Activated T-cell treated with anti-CD3 and anti-CD28 coated beads, Interleukin-2, amount 50 U/mL, for 72 hours (primary cell): ENCODE measurements around the gene APC. TPM values are rescaled to one million over a fixed set of nuclear protein-coding genes. Genes with fewer than 3 reads are reported as not detected.
"Not testable (repeated sequence)": the region's sequence is repeated elsewhere in the genome, so short reads cannot be mapped to it uniquely, and the experiment has no call there.

Experiments
- ATAC-seq, 2 donors: fragments of 150-1000 bp; cut with Tn5 transposase; replicated peaks in 1 of 2; 2 replicates each; pipeline ENCODE4 v1.10.0; 2021; ENCODE audit warnings: moderate library complexity in 2 of 2, mild to moderate bottlenecking in 1 of 2
- DNase-seq, 2 donors: peaks; one replicate each; pipeline ENCODE4 v3.0.0; 2021 to 2022; ENCODE audit warnings: mixed read lengths in 1 of 2
- H3K27ac Mint-ChIP-seq: one replicate; pipeline ENCODE4 v1.8.0; 2022; ENCODE audit warnings: mild to moderate bottlenecking, moderate library complexity, mixed read lengths
- H3K27me3 Mint-ChIP-seq: one replicate; pipeline ENCODE4 v1.8.0; 2022; ENCODE audit warnings: low read depth, mixed read lengths
- H3K36me3 Mint-ChIP-seq, 2 donors: one replicate each; pipeline ENCODE4 v1.8.0; 2022; ENCODE audit warnings: mixed read lengths in 2 of 2, mild to moderate bottlenecking in 1 of 2; ENCODE audit not compliant: insufficient read depth in 2 of 2
- H3K4me1 Mint-ChIP-seq: one replicate; pipeline ENCODE4 v1.8.0; 2022; ENCODE audit warnings: low read depth, mixed read lengths
- H3K4me3 Mint-ChIP-seq, 2 donors: one replicate each; pipeline ENCODE4 v1.8.0; 2022; ENCODE audit warnings: mild to moderate bottlenecking in 2 of 2, mixed read lengths in 2 of 2, moderate library complexity in 2 of 2
- H3K9me3 Mint-ChIP-seq, 2 donors: one replicate each; pipeline ENCODE4 v1.8.0; 2022; ENCODE audit warnings: mixed read lengths in 2 of 2
- total RNA-seq, 2 donors: library from RNA; stranded (reverse); gene quantifications; one replicate each; pipeline ENCODE4 v1.2.3, GENCODE V29; 2022

Gene APC
- total RNA-seq, 2 donors from 2014 or later = 22.0 to 22.7 TPM

- H3K4me1 Mint-ChIP-seq = peaks cover 51% of the 10 kb centered on the region
These were observed 31.2 kb upstream of the APC start for GRCh38 chr5:112706446-112707016.

DNA sequence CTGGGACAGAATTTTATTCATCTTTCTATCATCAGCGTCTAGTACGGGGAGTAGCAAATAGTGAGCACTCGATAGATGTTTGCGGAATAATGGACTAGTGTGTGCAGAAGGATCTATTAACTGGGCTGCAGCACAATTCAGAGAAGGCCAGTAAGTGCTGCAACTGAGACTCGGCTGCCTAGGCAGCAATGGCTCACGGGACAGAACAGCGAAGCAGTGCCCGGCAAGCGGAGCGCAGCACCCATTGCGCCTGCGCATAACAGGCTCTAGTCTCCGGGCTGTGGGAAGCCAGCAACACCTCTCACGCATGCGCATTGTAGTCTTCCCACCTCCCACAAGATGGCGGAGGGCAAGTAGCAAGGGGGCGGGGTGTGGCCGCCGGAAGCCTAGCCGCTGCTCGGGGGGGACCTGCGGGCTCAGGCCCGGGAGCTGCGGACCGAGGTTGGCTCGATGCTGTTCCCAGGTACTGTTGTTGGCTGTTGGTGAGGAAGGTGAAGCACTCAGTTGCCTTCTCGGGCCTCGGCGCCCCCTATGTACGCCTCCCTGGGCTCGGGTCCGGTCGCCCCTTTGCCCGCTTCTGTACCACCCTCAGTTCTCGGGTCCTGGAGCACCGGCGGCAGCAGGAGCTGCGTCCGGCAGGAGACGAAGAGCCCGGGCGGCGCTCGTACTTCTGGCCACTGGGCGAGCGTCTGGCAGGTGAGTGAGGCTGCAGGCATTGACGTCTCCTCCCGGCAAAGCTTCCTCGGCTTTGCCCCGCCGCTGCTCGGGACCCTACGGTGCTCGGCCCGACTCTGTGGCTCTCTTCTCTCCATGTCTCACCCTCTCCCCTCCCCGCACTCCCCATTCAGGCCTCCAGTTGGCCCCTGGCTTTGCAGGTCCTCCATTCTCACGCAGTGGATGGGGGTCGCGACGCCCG is 30.2 kb upstream of the APC start:
- Mint-ChIP-seq H3K4me1 (peaks cover 60% of the 10 kb centered on the region), H3K36me3 (peaks cover 0 to 4% of the 10 kb centered on the region in 2 donors)

More at GRCh38 chr5:112706446-112707016, 31.2 kb upstream of the APC start:
- Mint-ChIP-seq H3K4me3 (peak overlapping the region; percentile 94), H3K27ac (peak overlapping the region; percentile 92), H3K36me3 (peaks cover 0 to 4% of the 10 kb centered on the region in 2 donors), H3K27me3 (no peaks in the 10 kb centered on the region), H3K9me3 (peaks cover 0 to 2% of the 10 kb centered on the region in 2 donors)
- DNase-seq (no peak), ATAC-seq (no peak)

GRCh38 chr5:112708103-112708622 is 29.5 kb upstream of the APC start:
- ATAC-seq (no peak), DNase-seq (no peak)
- Mint-ChIP-seq H3K4me1 (peaks cover 64% of the 10 kb centered on the region), H3K4me3 (peak overlapping the region; percentile 94), H3K9me3 (peaks cover 0 to 2% of the 10 kb centered on the region in 2 donors), H3K27me3 (no peaks in the 10 kb centered on the region), H3K36me3 (peaks cover 0 to 4% of the 10 kb centered on the region in 2 donors), H3K27ac (peak overlapping the region; percentile 92)

More for the DNA sequence above, 30.2 kb upstream of the APC start:
- peaks cover 0 to 2% of the 10 kb centered on the region in 2 donors for H3K9me3 Mint-ChIP-seq
- H3K4me3 Mint-ChIP-seq = peak overlapping the region; percentile 94
- peak overlapping the region; percentile 92 for H3K27ac Mint-ChIP-seq
- H3K27me3 Mint-ChIP-seq = no peaks in the 10 kb centered on the region
- DNase-seq (peak; percentile 97 to 98), ATAC-seq (peak; percentile 95 to 96)

DNA sequence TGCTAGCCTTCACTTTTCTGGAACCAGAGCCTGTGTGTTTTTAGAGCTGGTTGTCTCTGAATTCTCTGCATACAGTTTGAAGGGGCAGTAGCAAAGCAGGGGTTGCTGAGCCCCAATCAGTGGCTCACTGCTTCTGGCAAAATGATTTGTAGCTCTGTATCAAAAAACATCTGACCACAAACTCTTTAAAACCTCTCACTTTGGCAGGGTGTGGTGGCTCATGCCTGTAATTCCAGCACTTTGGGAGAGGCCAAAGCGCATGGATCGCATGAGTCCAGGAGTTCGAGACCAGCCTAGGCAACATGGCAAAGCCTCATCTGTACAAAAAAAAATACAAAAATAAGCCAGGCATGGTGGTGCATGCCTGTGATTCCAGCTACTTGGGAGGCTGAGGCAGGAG is 28.3 kb upstream of the APC start:
- Mint-ChIP-seq H3K27me3 (no peaks in the 10 kb centered on the region), H3K4me3 (peak overlapping the region; percentile 94), H3K9me3 (peaks cover 0 to 2% of the 10 kb centered on the region in 2 donors), H3K27ac (no peak overlapping the region), H3K4me1 (peaks cover 65% of the 10 kb centered on the region), H3K36me3 (peaks cover 0 to 4% of the 10 kb centered on the region in 2 donors)
- no peak for ATAC-seq
- no peak for DNase-seq

DNA sequence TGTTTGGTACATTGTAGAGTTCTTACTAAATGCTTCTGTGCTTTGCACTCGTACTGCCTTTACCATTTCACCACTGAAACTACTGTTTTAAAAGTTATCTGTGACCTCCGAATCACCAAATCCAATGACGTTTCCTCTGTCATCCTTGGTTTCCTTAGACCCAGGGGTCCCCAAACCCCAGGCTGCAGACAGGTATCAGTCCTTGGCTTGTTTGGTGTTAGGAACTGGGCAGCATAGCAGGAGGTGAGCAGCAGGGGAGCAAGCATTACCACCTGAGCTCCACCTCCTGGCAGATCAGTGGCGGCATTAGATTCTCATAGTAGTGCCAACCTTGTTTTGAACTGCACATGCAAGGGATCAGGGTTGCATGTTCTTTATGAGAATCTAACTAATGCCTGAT is 26.8 kb upstream of the APC start:
- Mint-ChIP-seq H3K36me3 (peaks cover 0 to 4% of the 10 kb centered on the region in 2 donors), H3K4me3 (peak overlapping the region in 1 of 2 donors; percentile 42), H3K27me3 (no peaks in the 10 kb centered on the region), H3K9me3 (peaks cover 0 to 2% of the 10 kb centered on the region in 2 donors), H3K4me1 (peaks cover 74% of the 10 kb centered on the region), H3K27ac (no peak overlapping the region)
- peak in 1 of 2 donors; percentile 4 for DNase-seq
- ATAC-seq = no peak

DNA sequence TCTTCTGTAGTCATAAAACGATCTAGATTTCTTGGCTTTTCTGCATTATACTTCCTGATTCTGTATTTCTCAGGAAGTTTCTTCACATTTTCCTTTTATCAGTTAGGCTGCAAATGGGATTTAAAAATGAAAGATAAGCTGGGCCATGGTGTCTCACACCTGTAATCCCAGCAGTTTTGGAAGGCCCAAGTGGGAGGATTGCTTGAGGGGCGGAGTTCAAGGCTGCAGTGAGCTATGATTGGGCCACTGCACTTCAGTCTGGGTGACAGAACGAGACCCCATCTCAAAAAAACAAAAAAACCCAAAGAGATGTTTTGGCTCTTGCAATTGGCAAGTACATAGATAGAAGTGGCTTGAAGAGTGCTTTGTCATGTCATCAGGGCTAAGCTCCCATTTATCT is 26.2 kb upstream of the APC start:
- Mint-ChIP-seq H3K27me3 (no peaks in the 10 kb centered on the region), H3K27ac (no peak overlapping the region), H3K4me1 (peaks cover 69% of the 10 kb centered on the region), H3K9me3 (no peaks in the 10 kb centered on the region), H3K4me3 (no peak overlapping the region), H3K36me3 (peaks cover 0 to 4% of the 10 kb centered on the region in 2 donors)
- DNase-seq = no peak
- ATAC-seq = no peak

DNA sequence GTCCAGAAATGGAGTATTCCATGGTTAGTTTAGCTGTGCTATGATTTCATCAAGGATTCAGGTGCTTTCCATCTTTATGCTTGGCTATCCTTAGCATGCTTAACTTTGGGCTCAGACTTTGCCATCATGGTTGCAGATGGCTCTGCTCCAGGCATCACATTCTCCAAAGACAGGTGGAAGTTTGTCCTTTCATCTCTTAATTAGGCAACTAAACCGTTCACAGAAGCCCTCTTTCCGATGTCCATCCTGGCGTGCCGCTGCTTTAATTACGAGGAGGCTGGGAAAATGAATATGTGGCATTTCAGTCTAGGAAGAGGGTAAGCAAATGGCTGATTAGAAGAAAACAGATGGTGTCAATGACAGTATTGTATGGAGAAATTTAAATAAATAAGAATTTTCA is 24.5 kb upstream of the APC start:
- no peak overlapping the region for H3K27ac Mint-ChIP-seq
- H3K27me3 Mint-ChIP-seq = no peaks in the 10 kb centered on the region
- H3K4me3 Mint-ChIP-seq = no peak overlapping the region
- peaks cover 0 to 2% of the 10 kb centered on the region in 2 donors for H3K36me3 Mint-ChIP-seq
- DNase-seq (no peak), ATAC-seq (no peak)
- no peaks in the 10 kb centered on the region for H3K9me3 Mint-ChIP-seq
- H3K4me1 Mint-ChIP-seq = peaks cover 58% of the 10 kb centered on the region

DNA sequence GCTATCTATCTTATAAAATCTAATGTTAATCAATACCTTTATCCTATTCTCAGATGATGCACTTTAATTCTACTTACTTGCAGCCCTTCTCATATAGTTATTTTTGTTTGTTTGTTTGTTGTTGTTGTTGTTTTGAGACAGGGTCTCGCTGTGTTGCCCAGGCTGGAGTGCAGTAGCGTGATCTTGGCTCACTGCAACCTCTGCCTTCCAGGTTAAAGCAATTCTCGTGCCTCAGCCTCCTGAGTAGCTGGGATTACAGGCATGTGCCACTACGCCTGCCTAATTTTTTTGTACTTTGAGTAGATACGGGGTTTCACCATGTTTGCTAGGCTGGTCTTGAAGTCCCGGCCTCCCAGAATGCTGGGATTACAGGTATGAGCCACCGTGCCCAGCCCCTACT is 20.8 kb upstream of the APC start:
- not testable (repeated sequence) for H3K9me3 Mint-ChIP-seq, H3K27me3 Mint-ChIP-seq, DNase-seq, H3K27ac Mint-ChIP-seq, H3K36me3 Mint-ChIP-seq, ATAC-seq, H3K4me3 Mint-ChIP-seq
- peaks cover 31% of the 10 kb centered on the region for H3K4me1 Mint-ChIP-seq

DNA sequence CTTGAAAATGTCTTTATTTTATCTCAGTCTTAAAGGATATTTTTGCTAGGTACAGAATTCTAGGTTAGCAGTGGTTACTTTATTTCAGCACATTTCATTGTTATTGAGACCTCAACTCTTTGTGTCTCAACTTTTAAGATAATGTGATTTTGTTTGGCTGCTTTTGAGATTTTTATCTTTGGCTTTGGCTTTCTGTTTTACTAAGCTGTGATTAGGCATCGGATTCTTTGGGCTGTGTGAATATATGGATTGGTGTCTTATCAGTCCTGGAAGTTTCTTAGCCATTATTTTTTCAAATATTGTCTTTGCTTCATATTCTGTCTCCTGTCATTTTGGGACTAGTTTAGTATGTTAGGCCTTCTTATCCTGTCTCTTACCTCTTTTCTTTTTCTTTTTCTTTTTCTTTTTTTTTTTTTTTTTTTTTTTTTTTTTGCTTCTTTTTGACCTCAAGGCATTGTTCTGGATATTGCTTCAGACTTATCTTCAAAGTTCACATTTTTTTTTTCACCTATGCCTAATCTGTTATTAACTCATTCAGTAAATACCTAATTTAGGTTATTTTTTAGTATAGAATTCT is 20.1 kb upstream of the APC start:
- Mint-ChIP-seq H3K27me3 (no peaks in the 10 kb centered on the region), H3K4me3 (no peak overlapping the region), H3K4me1 (peaks cover 31% of the 10 kb centered on the region), H3K36me3 (peaks cover 0 to 2% of the 10 kb centered on the region in 2 donors), H3K9me3 (no peaks in the 10 kb centered on the region), H3K27ac (no peak overlapping the region)
- DNase-seq = no peak
- no peak for ATAC-seq

DNA sequence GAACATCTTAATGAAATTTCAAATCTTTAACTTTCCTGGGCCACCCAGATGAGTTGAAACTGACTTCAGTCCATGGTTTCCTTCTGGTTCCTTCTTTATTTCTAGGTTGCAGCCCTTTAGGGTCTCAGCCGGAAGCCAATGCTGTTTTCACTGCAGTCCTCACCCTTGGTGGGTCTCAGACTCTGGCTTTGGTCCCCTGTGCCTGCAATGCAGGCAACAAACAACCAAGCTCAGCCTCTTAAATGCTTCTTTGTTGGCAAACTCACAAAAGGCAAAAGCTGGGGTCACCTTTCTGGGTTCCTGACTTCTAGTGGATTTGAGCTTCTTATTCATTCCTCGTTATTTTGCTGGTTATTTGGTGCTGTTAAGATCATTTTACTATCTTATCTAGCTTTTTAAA is 19.3 kb upstream of the APC start:
- DNase-seq = no peak
- no peak overlapping the region for H3K4me3 Mint-ChIP-seq

DNA sequence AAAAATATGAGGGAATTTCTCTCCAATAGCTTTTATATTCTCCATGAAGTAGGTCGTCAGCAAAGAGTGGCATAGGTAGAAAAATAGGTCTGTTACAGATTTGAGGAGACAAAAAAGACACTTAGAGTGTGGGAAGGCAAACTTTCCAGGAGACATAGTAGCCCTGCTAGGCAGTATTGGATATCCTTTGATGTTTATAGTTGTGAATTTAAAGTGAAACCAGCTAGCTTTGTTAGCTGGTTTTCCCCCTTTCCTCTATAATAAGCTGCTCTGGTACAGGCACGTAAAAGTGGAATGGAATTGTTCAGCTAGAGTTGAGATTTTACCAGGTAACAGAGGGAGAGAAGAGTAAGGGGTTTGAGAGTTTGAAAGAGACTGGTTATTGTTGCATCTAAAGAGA is 17.1 kb upstream of the APC start:
- no peaks in the 10 kb centered on the region for H3K9me3 Mint-ChIP-seq
- no peaks in the 10 kb centered on the region for H3K27me3 Mint-ChIP-seq
- H3K4me1 Mint-ChIP-seq = peaks cover 30% of the 10 kb centered on the region
- no peak overlapping the region for H3K4me3 Mint-ChIP-seq
- DNase-seq (no peak), ATAC-seq (no peak)
- H3K27ac Mint-ChIP-seq = no peak overlapping the region
- H3K36me3 Mint-ChIP-seq = peaks cover 0 to 2% of the 10 kb centered on the region in 2 donors

More for the DNA sequence above, 19.3 kb upstream of the APC start:
- H3K4me1 Mint-ChIP-seq = peaks cover 34% of the 10 kb centered on the region
- no peak for ATAC-seq
- H3K27me3 Mint-ChIP-seq = no peaks in the 10 kb centered on the region
- no peak overlapping the region for H3K27ac Mint-ChIP-seq
- peaks cover 0 to 2% of the 10 kb centered on the region in 2 donors for H3K36me3 Mint-ChIP-seq
- no peaks in the 10 kb centered on the region for H3K9me3 Mint-ChIP-seq

GRCh38 chr5:112724901-112725300 is 12.8 kb upstream of the APC start:
- no peaks in the 10 kb centered on the region for H3K36me3 Mint-ChIP-seq
- H3K4me3 Mint-ChIP-seq = no peak overlapping the region
- H3K9me3 Mint-ChIP-seq = no peaks in the 10 kb centered on the region
- no peaks in the 10 kb centered on the region for H3K27me3 Mint-ChIP-seq
- ATAC-seq (no peak), DNase-seq (no peak)
- H3K4me1 Mint-ChIP-seq = peaks cover 40% of the 10 kb centered on the region
- H3K27ac Mint-ChIP-seq = no peak overlapping the region

- no peak overlapping the region for H3K4me3 Mint-ChIP-seq
These were observed 8.1 kb upstream of the APC start for GRCh38 chr5:112729630-112730029.

More at GRCh38 chr5:112729630-112730029, 8.1 kb upstream of the APC start:
- Mint-ChIP-seq H3K36me3 (no peaks in the 10 kb centered on the region), H3K4me1 (peaks cover 10% of the 10 kb centered on the region), H3K27me3 (no peaks in the 10 kb centered on the region), H3K27ac (no peak overlapping the region), H3K9me3 (no peaks in the 10 kb centered on the region)
- DNase-seq (no peak), ATAC-seq (no peak)
